HG02759 (cell line): ENCODE measurements around the gene CALN1.

Experiments
- ATAC-seq: cut with Tn5 transposase; IDR thresholded peaks from one replicate; pipeline ENCODE4 v1.9.1; 2021; ENCODE audit warnings: mild to moderate bottlenecking, moderate library complexity; ENCODE audit not compliant: unreplicated experiment

The CALN1 gene

GRCh38 chr7:72055426-72055825 is 356.7 kb downstream of the CALN1 start:
- no peak for ATAC-seq

- ATAC-seq, result no peak
Observed at GRCh38 chr7:72053292-72053691, 358.8 kb downstream of the CALN1 start.

GRCh38 chr7:72048420-72048819 is 363.7 kb downstream of the CALN1 start:
- no peak for ATAC-seq

GRCh38 chr7:72042855-72043254 is 369.3 kb downstream of the CALN1 start:
- ATAC-seq, result no peak

- no peak for ATAC-seq
Observed at GRCh38 chr7:72040641-72041040, 371.5 kb downstream of the CALN1 start.

- no peak for ATAC-seq
Observed at GRCh38 chr7:72039460-72039859, 372.7 kb downstream of the CALN1 start.

DNA sequence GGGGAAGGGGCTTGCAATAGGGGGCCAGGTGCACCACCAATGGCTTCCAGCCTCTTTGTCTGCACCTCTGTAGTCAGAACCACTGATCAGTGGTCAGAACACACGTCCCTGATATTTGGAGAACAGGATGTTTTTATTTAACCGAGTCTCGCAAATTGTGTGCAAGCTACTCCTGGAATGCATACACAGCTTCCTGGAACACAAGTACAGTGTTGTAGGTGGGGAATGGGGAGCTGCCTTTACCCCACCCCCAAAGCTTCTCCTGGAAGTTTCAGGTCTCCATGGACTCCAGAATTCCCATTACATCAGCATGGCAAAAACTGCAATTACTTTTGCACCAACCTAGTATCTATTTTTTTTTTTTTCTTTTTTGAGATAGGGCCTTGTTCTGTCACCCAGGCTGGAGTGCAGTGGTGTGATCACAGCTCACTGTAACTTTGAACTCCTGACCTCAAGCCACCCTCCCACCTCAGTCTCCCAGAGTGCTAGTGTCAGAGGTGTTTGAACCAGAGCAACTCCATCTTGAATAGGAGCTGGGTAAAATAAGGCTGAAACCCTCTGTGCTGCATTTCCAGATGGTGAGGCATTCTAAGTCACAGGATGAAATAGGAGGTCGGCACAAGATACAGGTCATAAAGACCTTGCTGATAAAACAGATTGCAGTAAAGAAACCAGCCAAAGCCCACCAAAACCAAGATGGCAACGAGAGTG is 374.0 kb downstream of the CALN1 start:
- no peak for ATAC-seq

DNA sequence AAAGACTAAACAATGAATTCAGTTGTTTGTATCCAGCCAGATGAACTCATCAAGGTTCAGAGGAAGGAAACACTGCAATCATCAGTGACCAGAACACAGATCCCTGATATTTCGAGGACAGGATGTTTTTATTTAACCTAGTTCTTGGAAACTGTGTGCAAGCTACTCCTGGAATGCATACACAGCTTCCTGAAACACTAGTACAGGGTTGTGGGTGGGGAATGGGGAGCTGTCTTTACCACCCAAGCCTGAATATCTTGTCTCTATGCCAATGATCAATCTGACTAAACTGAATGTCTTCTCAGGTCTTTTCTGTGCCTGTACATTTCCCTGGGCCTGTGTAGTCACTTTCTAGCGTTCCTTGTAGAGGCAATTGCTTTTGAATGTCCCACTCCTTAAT is 374.6 kb downstream of the CALN1 start:
- ATAC-seq, result no peak

- no peak for ATAC-seq
Observed at GRCh38 chr7:72035266-72035665, 376.9 kb downstream of the CALN1 start.

DNA sequence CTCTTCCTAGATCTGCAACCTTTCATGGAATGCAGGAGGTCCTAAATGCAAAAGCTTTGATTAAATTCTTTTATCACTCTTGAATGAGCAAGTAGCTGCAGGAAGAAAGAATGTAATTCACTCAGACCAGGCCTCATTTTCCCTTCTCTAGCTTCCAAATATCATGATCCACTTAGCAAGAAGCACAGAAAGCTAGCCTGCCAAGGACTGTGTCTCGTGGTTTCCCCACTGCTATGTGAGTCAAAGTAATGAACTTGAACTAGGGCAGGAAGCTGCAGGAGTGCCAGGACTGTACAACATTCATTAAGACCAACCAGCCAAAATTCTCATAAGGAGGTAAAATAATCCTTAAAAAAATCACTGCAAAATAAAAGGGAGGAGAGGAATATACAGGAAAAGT is 379.2 kb downstream of the CALN1 start:
- no peak for ATAC-seq

DNA sequence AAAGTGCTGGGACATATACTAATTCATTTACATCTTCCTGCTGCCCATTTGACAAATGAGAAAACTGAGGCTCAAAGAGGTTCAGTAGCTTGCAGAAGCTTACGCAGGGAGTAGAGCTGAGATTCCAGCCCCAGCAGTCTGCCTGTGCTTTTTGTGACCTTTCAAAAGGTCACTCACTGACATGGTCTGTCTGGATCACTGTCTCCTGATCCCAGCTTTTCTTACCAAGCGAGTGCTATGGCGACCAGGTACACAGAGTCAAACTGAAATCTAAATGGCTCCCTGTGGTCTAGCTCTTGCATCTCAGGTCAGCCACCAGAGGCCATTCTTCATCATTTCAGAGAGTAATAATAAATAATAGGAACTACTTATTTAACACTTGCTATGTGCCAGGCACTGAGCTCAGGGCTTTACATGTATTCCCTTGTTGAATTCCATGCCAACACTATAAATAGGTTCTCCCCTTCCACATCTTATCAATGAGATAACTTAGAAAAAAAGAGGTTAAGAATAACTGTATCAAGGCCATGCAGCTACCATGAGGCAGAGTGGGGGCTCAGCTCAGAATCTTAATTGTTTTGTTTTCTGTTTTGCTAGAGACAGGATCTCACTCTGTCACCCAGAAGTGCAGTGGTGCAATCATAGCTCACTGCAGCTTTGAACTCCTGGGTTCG is 381.0 kb downstream of the CALN1 start:
- no peak for ATAC-seq

DNA sequence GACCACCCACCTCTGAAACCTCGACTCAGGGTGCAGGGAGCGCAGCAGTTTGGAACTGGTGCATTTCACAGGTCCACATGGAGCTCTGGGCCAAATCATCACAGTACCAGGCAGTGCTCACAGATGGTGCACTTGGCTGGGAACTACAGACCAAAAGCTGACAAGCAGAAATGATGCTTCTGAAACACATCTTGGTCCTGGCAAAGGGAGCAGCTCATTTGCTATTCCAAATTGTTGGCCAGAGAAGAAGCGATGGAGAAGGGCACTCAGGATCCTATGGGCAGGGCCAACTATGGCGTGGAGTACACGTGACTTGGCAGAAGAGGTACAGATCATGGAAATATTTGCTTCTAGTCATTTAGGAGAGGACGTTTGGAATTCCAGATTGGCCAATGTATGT is 383.9 kb downstream of the CALN1 start:
- ATAC-seq, result no peak

GRCh38 chr7:72025381-72025960 is 386.7 kb downstream of the CALN1 start:
- no peak for ATAC-seq

DNA sequence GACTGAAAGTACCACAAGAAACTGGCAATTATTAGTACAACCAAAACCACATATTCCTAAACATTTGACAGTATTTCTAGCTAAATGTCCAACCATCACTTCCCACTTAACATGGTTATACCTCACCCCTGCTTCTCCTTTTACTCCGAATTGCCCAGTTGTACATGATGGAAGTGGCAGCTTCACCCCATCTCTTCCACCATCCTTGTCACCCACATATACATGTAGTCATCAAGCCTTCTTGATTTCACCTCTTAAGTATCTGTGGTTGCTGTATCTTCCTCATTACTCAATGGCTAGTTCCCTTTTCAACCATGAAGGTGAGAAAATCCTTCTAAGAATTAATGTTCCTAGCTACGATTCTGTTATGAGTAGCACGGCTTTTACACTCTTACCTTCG is 388.2 kb downstream of the CALN1 start:
- no peak for ATAC-seq

- ATAC-seq, result no peak
Observed at GRCh38 chr7:72021716-72022115, 390.4 kb downstream of the CALN1 start.

GRCh38 chr7:72020311-72020710 is 391.8 kb downstream of the CALN1 start:
- ATAC-seq, result no peak

DNA sequence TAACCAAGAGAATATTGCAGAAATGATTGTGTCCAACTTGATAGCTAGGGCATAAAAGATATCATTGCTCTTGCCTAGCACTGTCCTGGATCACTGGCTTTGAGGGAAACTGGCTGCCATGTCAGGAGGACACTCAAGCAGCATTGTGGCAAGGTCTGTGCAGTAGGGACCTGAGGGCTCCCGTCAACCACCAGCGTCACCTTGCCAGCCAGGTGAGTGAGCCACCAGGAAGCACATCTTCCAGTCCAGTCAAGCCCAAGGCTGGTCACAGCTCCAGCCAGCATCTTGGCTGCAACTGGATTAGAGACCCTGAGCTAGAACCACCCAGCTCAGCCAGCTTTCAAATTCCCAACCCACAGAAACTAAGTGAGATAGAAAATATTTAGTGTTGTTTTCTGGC is 392.7 kb downstream of the CALN1 start:
- ATAC-seq, result no peak

DNA sequence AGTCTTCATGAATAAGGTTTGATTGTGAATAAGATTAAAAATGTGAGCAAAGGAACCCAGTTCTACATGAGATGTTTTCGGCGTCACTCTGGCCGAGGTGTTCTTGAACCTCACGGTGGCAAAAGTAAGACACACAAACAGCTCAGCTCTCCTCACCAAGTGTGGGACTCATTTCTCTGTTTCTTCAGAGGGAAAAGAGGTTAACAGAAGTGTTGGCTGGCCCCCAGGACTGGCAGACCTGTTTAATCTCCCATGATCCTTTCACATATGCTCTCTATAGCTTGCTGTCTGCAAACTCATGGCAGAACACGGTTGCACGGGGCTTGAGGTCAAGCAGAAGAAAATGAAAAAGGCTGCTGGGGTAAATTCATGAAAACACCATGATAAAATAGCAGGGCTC is 394.4 kb downstream of the CALN1 start:
- no peak for ATAC-seq

DNA sequence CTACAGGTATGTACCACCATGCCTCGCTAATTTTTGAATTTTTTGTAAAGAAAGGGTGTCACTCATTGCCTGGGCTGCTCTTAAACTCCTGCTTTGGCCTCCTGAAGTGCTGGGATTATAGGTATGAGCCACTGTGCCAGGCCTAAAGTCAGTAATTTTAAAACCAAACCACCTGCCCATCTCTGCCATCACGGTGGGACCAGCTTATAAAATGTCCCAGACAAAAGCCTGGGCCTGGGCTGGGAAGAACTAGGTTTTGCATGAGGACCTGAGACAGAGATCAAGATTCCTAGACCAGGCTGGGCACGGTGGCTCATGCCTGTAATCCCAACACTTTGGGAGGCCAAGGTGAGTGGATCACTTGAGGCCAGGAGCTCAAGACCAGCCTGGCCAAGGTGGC is 395.6 kb downstream of the CALN1 start:
- ATAC-seq, result no peak

DNA sequence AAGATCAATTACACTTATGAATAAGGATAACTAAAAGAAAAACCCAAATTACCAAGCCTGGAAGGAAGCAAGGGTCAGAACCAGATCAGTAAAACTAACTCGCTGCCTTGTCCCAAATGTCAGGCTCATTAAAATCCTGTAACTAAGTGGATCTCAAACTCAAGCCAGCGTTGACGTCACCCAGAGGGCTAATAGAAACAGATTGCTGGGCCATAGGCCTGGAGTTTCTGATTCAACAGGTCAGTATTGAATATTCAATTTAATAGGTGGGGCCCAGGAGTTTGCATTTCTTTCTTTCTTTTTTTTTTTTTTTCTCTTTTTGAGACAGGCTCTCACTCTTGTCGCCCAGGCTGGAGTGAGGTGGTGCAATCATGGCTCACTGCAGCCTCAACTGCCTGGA is 397.0 kb downstream of the CALN1 start:
- no peak for ATAC-seq

- no peak for ATAC-seq
Observed at GRCh38 chr7:72007018-72007417, 405.1 kb downstream of the CALN1 start.

GRCh38 chr7:72003236-72003635 is 408.9 kb downstream of the CALN1 start:
- ATAC-seq, result no peak
